ENCODE data around the gene PRKCB.

Gene PRKCB

DNA sequence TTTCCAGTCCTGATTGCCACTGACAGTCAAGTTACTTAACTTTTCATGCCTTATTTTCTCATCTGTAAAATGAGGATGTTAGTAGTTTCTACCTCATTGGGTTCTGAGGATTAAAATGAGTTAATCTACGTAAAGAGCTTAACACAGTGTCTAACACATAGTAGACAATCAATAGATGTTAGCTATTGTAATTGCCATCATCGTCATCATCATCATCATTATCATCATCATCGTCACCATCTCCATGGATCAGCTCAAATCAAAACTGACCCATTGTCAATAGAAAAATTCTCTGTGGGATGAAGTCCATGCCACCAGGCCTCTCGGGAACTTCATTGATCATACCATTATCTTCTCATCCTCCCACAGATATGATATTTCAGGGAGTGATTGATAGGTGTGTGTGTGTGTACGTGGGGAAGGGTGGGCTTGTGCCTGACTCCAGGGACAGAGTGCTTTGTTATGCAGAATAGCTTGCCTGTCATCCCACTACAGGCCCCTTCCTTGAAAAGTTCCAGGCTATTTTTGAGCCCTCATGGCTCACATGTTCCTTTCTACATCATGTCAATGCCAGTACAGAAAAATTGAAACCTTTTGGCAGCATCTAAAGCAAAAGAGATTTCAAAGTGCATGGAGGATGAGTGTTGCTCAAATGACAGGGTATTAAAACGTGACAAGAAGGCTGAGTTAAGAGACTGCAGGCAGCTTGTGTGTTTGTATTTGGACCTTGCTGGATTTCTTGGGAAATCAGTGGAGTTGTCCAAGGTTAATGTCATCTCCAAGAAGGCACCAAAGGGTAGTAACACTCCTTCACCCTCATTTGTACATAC is 133.9 kb downstream of the PRKCB start:
- DNase-seq: no peak

GRCh38 chr16:23974223-23974622 is 138.4 kb downstream of the PRKCB start:
- DNase-seq: no peak

- DNase-seq: peak in 1 of 2 donors; percentile 26
These were observed 139.5 kb downstream of the PRKCB start for GRCh38 chr16:23975293-23975692.

DNA sequence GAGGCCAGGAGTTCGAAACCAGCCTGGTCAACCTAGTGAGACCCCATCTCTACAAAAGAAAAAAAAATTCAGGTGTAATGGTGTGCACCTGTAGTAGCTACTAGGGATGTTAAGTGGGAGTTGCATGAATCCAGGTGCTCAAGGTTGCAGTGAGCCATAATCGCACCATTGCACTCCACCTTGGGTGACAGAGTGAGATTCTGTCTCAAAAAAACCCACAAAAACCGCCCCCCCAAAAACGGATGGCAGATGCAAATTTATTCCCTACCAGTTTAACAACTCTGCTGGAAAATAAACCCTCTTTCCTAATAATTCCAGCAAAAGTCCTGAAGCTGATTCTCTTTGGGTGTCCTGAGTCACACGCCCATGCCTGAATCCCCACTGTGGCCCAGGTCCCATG is 140.3 kb downstream of the PRKCB start:
- no peak for DNase-seq

DNA sequence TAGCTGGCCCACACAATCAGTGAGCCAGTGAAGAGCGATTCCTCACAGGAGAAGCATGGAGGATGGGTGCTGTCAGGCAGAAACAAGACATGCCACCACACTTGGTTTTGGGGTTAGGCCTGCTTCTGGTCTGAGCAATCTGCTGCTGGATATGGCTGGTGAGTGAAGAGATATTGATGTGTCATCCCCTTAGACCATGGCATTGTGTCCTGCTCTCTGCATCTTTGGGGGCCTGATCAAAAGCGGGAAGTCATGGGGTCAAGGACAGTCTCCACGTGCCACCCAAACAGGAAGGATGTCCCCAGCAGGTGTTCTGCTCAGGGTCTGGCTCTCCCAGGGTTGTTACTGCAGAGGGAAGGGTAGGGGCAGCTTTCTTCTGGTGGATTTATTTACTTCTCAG is 140.7 kb downstream of the PRKCB start:
- DNase-seq: no peak

GRCh38 chr16:23979441-23979840 is 143.7 kb downstream of the PRKCB start:
- DNase-seq: no peak

DNA sequence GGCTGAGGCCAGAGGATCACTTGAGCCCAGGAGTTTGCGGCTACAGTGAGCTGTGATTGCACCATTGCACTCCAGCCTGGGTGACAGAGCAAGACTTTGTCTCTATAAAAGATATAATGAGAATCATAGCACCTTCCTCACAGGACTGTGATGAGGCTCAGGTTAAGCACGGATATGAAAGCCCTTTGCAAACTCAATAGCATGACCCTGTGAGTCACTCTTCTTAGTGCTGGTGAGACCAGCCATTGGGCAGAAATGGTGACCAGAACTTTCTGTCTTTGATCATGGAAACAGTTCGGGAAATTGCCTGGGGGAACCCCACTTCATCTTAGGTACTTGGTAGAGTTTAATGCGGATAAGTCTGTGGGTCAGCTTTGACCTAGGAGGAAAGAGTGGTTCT is 144.2 kb downstream of the PRKCB start:
- no peak for DNase-seq

GRCh38 chr16:23981429-23982399 is 145.9 kb downstream of the PRKCB start:
- DNase-seq: no peak

GRCh38 chr16:23986455-23986854 is 150.7 kb downstream of the PRKCB start:
- DNase-seq: no peak

DNA sequence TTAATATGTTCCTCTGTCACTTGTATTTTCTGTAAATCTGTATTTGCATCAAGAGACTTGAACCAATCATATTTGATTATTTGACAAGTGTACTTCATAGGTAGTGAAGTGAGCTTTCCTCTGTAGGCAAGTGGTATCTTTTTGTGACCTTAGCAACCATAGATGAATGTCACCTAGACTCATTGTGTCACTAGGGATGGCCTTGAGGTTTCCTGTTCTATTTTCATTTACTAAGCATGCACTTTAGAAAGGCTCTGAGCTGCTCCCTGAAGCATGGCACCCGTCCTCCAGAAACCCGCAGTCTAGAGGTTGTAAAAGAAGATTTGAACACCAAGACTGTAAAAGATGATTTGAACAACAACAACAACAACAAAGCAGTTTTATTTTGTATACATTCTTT is 151.7 kb downstream of the PRKCB start:
- DNase-seq: no peak

DNA sequence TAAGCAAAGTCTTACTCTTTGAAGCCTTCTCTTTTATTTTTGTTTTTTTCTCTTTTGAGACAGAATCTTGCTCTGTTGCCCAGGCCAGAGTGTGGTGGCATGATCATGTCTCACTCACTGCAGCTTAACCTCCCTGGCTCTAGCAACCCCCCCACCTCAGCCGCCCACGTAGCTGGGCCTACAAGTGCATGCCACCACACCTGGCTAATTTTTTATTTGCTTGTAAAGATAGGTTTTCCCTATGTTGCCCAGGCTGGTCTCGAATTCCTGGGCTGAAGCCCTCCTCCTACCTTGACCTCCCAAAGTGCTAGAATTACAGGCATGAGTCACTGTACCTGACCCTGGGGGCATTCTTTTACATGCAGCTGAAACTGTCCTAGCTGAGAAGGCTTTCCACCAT is 154.7 kb downstream of the PRKCB start:
- DNase-seq: no peak

GRCh38 chr16:23991066-23991465 is 155.3 kb downstream of the PRKCB start:
- DNase-seq: no peak

DNA sequence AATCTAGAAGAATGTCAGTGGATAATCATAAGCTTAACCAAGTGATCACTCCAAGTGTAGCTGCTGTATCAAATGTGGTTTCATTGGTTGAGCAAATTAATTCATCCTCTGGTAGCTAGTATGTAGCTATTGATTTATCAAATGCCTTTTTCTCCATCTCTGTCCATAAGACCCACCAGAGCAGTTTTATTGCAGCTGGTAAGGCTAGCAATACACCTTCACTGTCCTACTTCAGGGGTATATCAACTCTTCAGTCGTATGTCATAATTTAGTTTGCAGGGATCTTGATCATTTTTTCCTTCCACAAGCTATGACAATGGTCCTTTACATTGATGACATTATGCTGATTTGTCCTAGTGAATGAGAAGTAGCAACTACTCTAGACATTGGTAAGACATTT is 158.8 kb downstream of the PRKCB start:
- DNase-seq: no peak

DNA sequence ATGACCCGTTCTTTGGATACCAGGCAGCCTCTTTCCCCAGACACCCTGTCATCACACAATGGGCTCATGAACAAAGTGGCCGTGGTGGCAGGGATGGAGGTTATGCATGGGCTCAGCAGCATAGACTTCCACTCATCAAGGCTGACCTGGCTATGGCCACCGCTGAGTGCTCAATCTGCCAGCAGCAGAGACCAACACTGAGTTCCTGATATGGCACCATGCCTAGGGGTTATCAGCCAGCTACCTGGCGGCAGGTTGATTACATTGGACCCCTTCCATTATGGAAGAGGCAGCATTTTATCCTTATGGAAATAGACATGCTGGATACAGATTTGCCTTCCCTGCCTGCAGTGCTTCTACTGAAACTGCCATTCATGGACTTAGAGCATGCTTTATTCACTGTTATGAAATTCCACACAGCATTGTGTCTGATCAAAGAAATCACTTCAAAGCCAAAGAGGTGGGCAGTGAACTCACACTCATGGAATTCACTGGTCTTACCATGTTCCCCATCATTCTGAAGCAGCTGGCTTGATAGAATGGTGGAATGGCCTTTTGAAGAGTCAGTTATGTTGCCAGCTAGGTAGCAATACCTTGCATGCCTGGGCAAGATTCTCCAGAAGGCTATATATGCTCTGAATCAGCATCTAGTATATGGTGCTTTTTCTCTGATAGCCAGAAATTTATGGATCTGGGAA is 160.6 kb downstream of the PRKCB start:
- no peak for DNase-seq

GRCh38 chr16:23998771-23999170 is 163.0 kb downstream of the PRKCB start:
- no peak for DNase-seq

DNA sequence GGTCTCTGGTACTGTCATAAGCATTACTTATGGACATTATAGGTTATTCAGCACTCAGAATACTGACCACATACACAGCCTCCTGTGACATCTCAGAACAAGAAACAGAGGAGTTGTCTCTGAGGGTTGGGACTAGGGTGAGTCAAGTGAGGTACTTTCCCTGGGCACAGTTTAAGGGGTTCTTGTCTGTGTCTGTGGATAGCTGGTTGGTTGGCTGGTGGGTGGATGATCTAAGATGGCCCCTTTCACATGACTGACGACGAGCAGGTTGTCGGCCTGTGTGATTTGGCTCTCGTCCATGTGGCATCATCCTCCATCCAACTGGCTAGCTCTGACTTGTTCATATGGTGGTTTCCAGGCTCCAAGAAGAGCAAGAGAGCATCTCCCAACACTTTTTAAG is 163.9 kb downstream of the PRKCB start:
- DNase-seq: peak; percentile 68 to 75

DNA sequence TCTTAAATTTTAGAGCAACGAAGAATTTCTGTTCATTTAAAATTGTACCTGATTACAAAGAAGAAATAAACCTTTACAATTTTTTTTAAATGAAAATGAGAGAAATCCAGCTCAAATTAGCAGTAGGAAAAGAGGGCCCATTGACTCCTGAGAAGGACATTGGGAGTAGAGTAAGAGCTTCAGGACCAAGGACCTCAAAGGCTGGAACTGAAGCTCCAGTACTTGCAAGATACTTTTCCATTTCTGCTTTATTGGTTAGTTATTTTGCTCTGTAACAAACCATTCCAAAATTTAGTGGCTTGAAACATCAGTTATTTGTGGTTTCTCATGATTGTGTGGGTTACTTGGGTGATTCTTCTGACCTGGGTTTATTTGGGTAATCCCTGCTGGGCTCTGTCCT is 165.9 kb downstream of the PRKCB start:
- no peak for DNase-seq

DNA sequence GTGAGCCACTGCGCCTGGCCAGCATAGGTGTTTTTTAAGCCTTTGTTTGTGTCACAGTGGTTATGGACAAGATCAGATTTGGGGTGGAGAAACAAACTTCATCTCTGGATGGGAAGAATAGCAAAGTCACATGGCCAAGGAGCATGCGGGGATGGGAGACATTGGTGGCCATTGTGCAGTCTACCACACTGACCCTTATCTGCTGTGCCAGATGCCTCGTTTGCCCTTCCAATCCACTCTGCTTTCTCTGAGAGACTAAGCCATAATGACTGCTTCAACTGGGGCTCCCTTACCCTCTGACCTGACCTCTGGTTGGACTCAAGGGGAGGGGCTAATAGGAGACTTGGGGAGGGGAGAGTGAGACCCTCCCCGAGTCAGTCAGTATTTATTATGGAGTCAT is 166.8 kb downstream of the PRKCB start:
- DNase-seq: no peak

- DNase-seq: no peak
These were observed 169.8 kb downstream of the PRKCB start for GRCh38 chr16:24005577-24005976.

GRCh38 chr16:24007391-24007790 is 171.6 kb downstream of the PRKCB start:
- DNase-seq: no peak

DNA sequence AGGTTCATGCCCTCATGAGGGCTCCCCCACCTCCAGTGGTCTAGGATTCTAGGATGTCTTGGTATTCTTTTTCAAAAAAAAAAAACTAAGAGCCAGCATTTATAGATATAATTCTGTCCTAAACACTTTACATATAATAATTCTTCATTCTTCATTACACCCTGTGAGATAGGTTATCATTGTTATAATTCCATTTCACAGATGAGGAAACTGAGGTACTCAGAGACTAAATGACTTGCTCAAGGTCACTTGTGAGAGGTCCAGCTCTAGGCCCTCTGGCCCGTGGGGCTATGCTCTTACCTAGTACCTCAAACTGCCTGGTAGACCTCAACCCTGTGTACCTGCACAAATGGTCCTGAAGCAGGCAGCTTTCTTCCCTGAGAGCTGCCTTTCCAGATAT is 172.2 kb downstream of the PRKCB start:
- DNase-seq: no peak

DNA sequence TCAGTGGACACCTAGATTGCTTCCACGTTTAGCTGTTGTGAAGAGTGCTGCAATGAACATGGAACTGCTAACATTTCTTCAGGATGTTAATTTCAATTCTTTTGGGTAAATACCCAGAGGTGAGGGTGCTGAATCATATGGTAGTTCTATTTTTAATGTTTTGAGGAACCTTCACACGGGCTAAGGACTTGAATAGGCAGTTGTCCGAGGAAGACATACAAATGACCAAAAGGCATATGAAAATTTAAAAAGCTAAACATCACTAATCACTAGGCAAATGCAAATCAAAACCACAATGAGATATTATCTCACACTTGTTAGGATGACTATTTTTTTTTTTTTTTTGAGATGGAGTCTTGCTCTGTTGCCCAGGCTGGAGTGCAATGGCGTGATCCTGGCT is 173.3 kb downstream of the PRKCB start:
- DNase-seq: no peak

GRCh38 chr16:24009955-24010354 is 174.2 kb downstream of the PRKCB start:
- no peak for DNase-seq

Measured in stimulated activated CD4-positive, alpha-beta T cell treated with anti-CD3 and anti-CD28 coated beads, Interleukin-2, amount 100 ng/mL, for 24 hours (primary cell).